Hepatocyte (in vitro differentiated cells): Measurements from ENCODE around the gene RAB33B.

Experiments used
- CTCF ChIP-seq: fragments of 200-600 bp; sonication (generic); IDR thresholded peaks from 2 replicates; pipeline ENCODE4 v1.5.1; 2016; ENCODE audit warnings: antibody characterized with exemption, mild to moderate bottlenecking; ENCODE audit not compliant: poor library complexity
- EZH2 ChIP-seq: fragments of 200-600 bp; sonication (generic); IDR thresholded peaks from 2 replicates; pipeline ENCODE4 v1.6.1; 2016; ENCODE audit warnings: antibody characterized with exemption, mild to moderate bottlenecking, borderline replicate concordance
- EZH2phosphoT487 ChIP-seq: fragments of 200-600 bp; sonication (generic); IDR thresholded peaks from one replicate; pipeline ENCODE4 v1.6.1; 2018; ENCODE audit warnings: antibody characterized with exemption, mild to moderate bottlenecking, low read depth, moderate library complexity; ENCODE audit not compliant: unreplicated experiment, severe bottlenecking

DNA sequence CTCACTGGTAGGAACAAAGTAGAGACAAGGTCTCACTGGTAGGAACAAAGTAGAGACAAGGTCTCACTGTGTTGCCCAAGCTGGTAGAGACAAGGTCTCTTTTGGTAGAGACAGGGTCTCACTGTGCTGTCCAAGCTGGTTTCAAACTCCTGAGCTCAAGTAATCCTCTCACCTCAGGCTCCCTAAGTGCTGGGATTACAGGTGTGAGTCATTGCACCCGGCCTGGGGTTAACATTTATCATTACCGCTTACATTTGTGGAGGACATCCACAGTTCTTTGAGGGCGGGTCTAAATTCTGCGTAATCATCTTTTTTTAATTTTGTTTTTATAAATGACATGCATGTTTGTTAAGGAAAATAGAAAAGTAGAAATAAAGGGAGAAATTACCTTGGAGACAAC lies 12.0 kb downstream of the RAB33B start:
- TF ChIP-seq CTCF (no peak), EZH2 (no peak), EZH2phosphoT487 (no peak)
